ENCODE measurements around the gene THNSL1. TPM values are rescaled to one million over a fixed set of nuclear protein-coding genes. Genes with fewer than 3 reads are reported as not detected.

THNSL1 gene
- polyA plus RNA-seq, 1 of the 3 experiments (the other 2 are of a cell fraction): 1.3 TPM

GRCh38 chr10:25047088-25047487, 30.7 kb downstream of the THNSL1 start:
- no peak overlapping the region for H2AFZ ChIP-seq (ENCODE audit: low read depth)
- 56% methylated on average over 2 of the region's 2 CpGs for WGBS (ENCODE audit: low lambda C conversion rate)
- no peaks in the 10 kb centered on the region for H3K9me2 ChIP-seq
- no peaks in the 10 kb centered on the region for H3K9me3 ChIP-seq
- H3K36me3 ChIP-seq (replicated peaks in 1 of 2; ENCODE audit: control insufficient read depth in 1 of 2, insufficient read depth in 2 of 2, low read length in 1 of 2): no peaks in the 10 kb centered on the region
- H3F3A ChIP-seq (replicated peaks; ENCODE audit: insufficient read depth): no peaks in the 10 kb centered on the region
- DNase-seq: no peak
- no peak overlapping the region for H3K4me2 ChIP-seq
- no peaks in the 10 kb centered on the region for H4K20me1 ChIP-seq (ENCODE audit: insufficient read depth)
- H3K4me1 ChIP-seq (ENCODE audit: control insufficient read depth in 1 of 2, insufficient read depth in 2 of 2, low read depth in 1 of 2, low read length in 1 of 2): no peaks in the 10 kb centered on the region
- H3K79me2 ChIP-seq (ENCODE audit: insufficient read depth): no peaks in the 10 kb centered on the region
- ChIA-PET CTCF (interaction anchor here (0.8 to 2.5 kb wide), 2 partner anchors 32 to 34 kb away, joined by 3 to 11 read pairs; no protein-coding TSS in a partner anchor), POLR2A (no interaction called here)
- no peak overlapping the region for H3K9ac ChIP-seq
- no peaks in the 10 kb centered on the region for H3K27me3 ChIP-seq (ENCODE audit: insufficient read depth)
- no peak overlapping the region for H3K27ac ChIP-seq (ENCODE audit: low read depth in 2 of 2, low read length in 1 of 2)
- TF ChIP-seq GATA2 (CRISPR knock-in tag; IDR thresholded peaks at IDR 0.05) (no peak), RAD21 (IDR thresholded peaks at IDR 0.05; ENCODE audit: low read length) (no peak), CHD2 (IDR thresholded peaks at IDR 0.05; ENCODE audit: low read length, partially characterized antibody) (no peak), NRF1 (IDR thresholded peaks at IDR 0.05; ENCODE audit: low read depth, low read length) (no peak), MEF2A (IDR thresholded peaks at IDR 0.05; ENCODE audit: borderline replicate concordance, low read depth) (no peak), NFIC (IDR thresholded peaks at IDR 0.05; ENCODE audit: borderline replicate concordance) (no peak), RCOR1 (IDR thresholded peaks at IDR 0.05; ENCODE audit: low read length) (no peak), USF1 (IDR thresholded peaks at IDR 0.05; ENCODE audit: borderline replicate concordance, low read depth) (no peak)
- TF ChIP-seq, protein P1, sequence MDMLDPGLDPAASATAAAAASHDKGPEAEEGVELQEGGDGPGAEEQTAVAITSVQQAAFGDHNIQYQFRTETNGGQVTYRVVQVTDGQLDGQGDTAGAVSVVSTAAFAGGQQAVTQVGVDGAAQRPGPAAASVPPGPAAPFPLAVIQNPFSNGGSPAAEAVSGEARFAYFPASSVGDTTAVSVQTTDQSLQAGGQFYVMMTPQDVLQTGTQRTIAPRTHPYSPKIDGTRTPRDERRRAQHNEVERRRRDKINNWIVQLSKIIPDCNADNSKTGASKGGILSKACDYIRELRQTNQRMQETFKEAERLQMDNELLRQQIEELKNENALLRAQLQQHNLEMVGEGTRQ (IDR thresholded peaks at IDR 0.05; ENCODE audit: borderline replicate concordance, low read depth, low read length): no peak
- TF ChIP-seq, protein P2, sequence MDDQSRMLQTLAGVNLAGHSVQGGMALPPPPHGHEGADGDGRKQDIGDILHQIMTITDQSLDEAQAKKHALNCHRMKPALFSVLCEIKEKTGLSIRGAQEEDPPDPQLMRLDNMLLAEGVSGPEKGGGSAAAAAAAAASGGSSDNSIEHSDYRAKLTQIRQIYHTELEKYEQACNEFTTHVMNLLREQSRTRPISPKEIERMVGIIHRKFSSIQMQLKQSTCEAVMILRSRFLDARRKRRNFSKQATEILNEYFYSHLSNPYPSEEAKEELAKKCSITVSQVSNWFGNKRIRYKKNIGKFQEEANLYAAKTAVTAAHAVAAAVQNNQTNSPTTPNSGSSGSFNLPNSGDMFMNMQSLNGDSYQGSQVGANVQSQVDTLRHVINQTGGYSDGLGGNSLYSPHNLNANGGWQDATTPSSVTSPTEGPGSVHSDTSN (IDR thresholded peaks at IDR 0.05): no peak
- no peak overlapping the region for H3K4me3 ChIP-seq (ENCODE audit: low read depth in 2 of 2, low read length in 1 of 2)

GRCh38 chr10:25047591-25048301, 31.3 kb downstream of the THNSL1 start:
- no peak overlapping the region for H3K4me3 ChIP-seq (ENCODE audit: low read depth in 2 of 2, low read length in 1 of 2)
- H3K79me2 ChIP-seq (ENCODE audit: insufficient read depth): no peaks in the 10 kb centered on the region
- no peaks in the 10 kb centered on the region for H3K9me3 ChIP-seq
- no peak for DNase-seq
- POLR2A ChIA-PET: no interaction called here
- WGBS (ENCODE audit: low lambda C conversion rate): 61% methylated on average over 4 of the region's 4 CpGs
- no peaks in the 10 kb centered on the region for H3K4me1 ChIP-seq (ENCODE audit: control insufficient read depth in 1 of 2, insufficient read depth in 2 of 2, low read depth in 1 of 2, low read length in 1 of 2)
- H3K9me2 ChIP-seq: no peaks in the 10 kb centered on the region
- no peak overlapping the region for H2AFZ ChIP-seq (ENCODE audit: low read depth)
- no peaks in the 10 kb centered on the region for H4K20me1 ChIP-seq (ENCODE audit: insufficient read depth)
- H3K36me3 ChIP-seq (replicated peaks in 1 of 2; ENCODE audit: control insufficient read depth in 1 of 2, insufficient read depth in 2 of 2, low read length in 1 of 2): no peaks in the 10 kb centered on the region
- H3K27me3 ChIP-seq (ENCODE audit: insufficient read depth): no peaks in the 10 kb centered on the region
- TF ChIP-seq SIN3A (IDR thresholded peaks at IDR 0.05; ENCODE audit: borderline replicate concordance, low read depth, low read length) (no peak), CHD2 (IDR thresholded peaks at IDR 0.05; ENCODE audit: low read length, partially characterized antibody) (no peak), RFX5 (IDR thresholded peaks at IDR 0.05; ENCODE audit: low read length) (no peak), CTCF (IDR thresholded peaks at IDR 0.05) (no peak), EZH2phosphoT487 (IDR thresholded peaks at IDR 0.05; ENCODE audit: borderline replicate concordance, low read depth) (no peak), RCOR1 (IDR thresholded peaks at IDR 0.05; ENCODE audit: low read length) (no peak), FOSL2 (IDR thresholded peaks at IDR 0.05; ENCODE audit: borderline replicate concordance, low read depth) (no peak), YY1 (IDR thresholded peaks at IDR 0.05; ENCODE audit: low read depth) (no peak), REST (IDR thresholded peaks at IDR 0.05; ENCODE audit: low read depth, low read length) (no peak), GABPA (IDR thresholded peaks at IDR 0.05; ENCODE audit: low read depth) (no peak)
- CTCF ChIA-PET: interaction anchor here (0.8 kb wide), 1 partner anchor 31 kb away, joined by 3 read pairs; no protein-coding TSS in a partner anchor
- no peak overlapping the region for H3K9ac ChIP-seq
- H3K27ac ChIP-seq (ENCODE audit: low read depth in 2 of 2, low read length in 1 of 2): no peak overlapping the region
- no peak overlapping the region for H3K4me2 ChIP-seq
- no peaks in the 10 kb centered on the region for H3F3A ChIP-seq (replicated peaks; ENCODE audit: insufficient read depth)

Measured in SK-N-SH (cell line).